ENCODE data around the gene PDE10A.

The PDE10A gene

GRCh38 chr6:165705941-165706340 lies 42.9 kb upstream of the PDE10A start:
- TF ChIP-seq ZNF8 (CRISPR knock-in tag; IDR thresholded peaks at IDR 0.05): no peak
- TF ChIP-seq CREB5 (CRISPR knock-in tag; IDR thresholded peaks at IDR 0.05; ENCODE audit: low read depth): no peak
- no peak for TF ChIP-seq PPARA (CRISPR knock-in tag; IDR thresholded peaks at IDR 0.05; ENCODE audit: borderline replicate concordance)
- TF ChIP-seq, protein P1, sequence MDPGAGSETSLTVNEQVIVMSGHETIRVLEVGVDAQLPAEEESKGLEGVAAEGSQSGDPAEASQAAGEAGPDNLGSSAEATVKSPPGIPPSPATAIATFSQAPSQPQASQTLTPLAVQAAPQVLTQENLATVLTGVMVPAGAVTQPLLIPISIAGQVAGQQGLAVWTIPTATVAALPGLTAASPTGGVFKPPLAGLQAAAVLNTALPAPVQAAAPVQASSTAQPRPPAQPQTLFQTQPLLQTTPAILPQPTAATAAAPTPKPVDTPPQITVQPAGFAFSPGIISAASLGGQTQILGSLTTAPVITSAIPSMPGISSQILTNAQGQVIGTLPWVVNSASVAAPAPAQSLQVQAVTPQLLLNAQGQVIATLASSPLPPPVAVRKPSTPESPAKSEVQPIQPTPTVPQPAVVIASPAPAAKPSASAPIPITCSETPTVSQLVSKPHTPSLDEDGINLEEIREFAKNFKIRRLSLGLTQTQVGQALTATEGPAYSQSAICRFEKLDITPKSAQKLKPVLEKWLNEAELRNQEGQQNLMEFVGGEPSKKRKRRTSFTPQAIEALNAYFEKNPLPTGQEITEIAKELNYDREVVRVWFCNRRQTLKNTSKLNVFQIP (CRISPR knock-in tag; IDR thresholded peaks at IDR 0.05; ENCODE audit: borderline replicate concordance, low read depth): no peak
- no peak for TF ChIP-seq CSDC2 (CRISPR knock-in tag; IDR thresholded peaks at IDR 0.05)
- no peak for TF ChIP-seq ZFP30 (CRISPR knock-in tag; IDR thresholded peaks at IDR 0.05)
- no peak for TF ChIP-seq GLIS3 (CRISPR knock-in tag; IDR thresholded peaks at IDR 0.05)
- no peak for TF ChIP-seq RARB (CRISPR knock-in tag; IDR thresholded peaks at IDR 0.05)
- no peak for TF ChIP-seq OSR1 (CRISPR knock-in tag; IDR thresholded peaks at IDR 0.05)
- no peak for TF ChIP-seq SNAI2 (CRISPR knock-in tag; IDR thresholded peaks at IDR 0.05)
- no peak for ATAC-seq

DNA sequence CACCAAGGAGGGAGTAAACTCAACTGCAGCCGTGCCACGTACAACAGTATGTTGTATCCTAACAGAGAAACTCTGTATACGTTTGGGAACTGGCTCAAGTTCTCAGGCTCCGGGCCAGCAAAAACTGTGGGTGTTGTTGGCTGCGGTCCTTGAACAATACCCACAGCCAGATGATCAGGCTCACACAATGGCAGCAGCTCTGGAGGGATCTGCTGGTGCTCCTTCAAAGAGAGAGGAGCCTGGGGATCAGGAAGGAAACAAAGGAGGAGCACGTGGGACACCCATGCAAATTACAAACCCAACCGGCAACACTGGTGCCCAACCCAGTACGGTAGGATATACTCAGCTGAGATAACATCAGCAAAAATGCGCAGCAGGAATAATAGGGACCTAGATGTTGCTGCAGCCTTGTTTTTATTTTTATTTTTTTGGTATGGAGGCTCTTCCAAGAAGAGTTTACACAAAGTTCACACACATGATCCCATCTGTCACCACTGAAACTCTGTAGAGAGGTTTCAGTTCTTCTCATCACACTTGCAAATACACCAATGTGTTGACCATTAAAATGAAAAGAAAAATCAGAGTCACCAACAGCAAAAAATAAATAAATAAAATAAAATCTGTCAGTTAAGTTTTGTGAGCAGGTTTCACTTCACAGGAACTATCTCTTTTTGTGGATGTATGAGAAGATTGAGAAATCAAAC lies 41.2 kb upstream of the PDE10A start:
- ATAC-seq: no peak
- TF ChIP-seq ZC3H10 (CRISPR knock-in tag; IDR thresholded peaks at IDR 0.05) (no peak), ZFP30 (CRISPR knock-in tag; IDR thresholded peaks at IDR 0.05) (no peak), TCF4 (CRISPR knock-in tag; IDR thresholded peaks at IDR 0.05; ENCODE audit: borderline replicate concordance) (no peak), ZFP3 (CRISPR knock-in tag; IDR thresholded peaks at IDR 0.05) (no peak), RARB (CRISPR knock-in tag; IDR thresholded peaks at IDR 0.05) (no peak), ARNTL (CRISPR knock-in tag; IDR thresholded peaks at IDR 0.05; ENCODE audit: borderline replicate concordance, low read depth) (no peak), BACH2 (CRISPR knock-in tag; IDR thresholded peaks at IDR 0.05; ENCODE audit: borderline replicate concordance) (no peak), ESRRG (CRISPR knock-in tag; IDR thresholded peaks at IDR 0.05) (no peak)
- TF ChIP-seq, protein P2, sequence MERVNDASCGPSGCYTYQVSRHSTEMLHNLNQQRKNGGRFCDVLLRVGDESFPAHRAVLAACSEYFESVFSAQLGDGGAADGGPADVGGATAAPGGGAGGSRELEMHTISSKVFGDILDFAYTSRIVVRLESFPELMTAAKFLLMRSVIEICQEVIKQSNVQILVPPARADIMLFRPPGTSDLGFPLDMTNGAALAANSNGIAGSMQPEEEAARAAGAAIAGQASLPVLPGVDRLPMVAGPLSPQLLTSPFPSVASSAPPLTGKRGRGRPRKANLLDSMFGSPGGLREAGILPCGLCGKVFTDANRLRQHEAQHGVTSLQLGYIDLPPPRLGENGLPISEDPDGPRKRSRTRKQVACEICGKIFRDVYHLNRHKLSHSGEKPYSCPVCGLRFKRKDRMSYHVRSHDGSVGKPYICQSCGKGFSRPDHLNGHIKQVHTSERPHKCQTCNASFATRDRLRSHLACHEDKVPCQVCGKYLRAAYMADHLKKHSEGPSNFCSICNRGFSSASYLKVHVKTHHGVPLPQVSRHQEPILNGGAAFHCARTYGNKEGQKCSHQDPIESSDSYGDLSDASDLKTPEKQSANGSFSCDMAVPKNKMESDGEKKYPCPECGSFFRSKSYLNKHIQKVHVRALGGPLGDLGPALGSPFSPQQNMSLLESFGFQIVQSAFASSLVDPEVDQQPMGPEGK (CRISPR knock-in tag; IDR thresholded peaks at IDR 0.05; ENCODE audit: borderline replicate concordance): no peak
- TF ChIP-seq, protein P1 (CRISPR knock-in tag; IDR thresholded peaks at IDR 0.05; ENCODE audit: borderline replicate concordance, low read depth): no peak

DNA sequence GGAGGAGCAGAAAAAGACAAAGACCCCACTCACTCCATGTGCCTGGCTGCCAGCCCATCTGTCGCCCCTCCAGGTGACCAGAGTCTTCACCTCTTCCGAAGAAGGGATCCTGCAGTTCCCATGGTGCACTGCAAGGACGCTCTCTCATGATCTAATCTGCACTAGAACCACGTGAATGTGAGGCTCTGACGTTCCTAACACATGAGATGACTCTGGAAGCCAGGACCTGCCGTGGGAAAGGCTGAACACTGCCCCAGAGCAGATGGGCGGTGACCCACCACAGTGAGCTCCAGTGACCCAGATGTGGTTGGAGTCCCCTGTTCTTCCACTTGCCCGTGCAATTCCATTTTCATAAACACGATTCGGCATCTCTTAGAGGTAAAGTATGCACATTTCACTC lies 39.6 kb upstream of the PDE10A start:
- no peak for ATAC-seq
- TF ChIP-seq ZNF70 (CRISPR knock-in tag; IDR thresholded peaks at IDR 0.05): no peak
- no peak for TF ChIP-seq ISL1 (CRISPR knock-in tag; IDR thresholded peaks at IDR 0.05)
- no peak for TF ChIP-seq ZC3H10 (CRISPR knock-in tag; IDR thresholded peaks at IDR 0.05)
- no peak for TF ChIP-seq ZNF8 (CRISPR knock-in tag; IDR thresholded peaks at IDR 0.05)
- TF ChIP-seq GLIS3 (CRISPR knock-in tag; IDR thresholded peaks at IDR 0.05): no peak
- TF ChIP-seq OSR1 (CRISPR knock-in tag; IDR thresholded peaks at IDR 0.05): no peak
- no peak for TF ChIP-seq ARNTL (CRISPR knock-in tag; IDR thresholded peaks at IDR 0.05; ENCODE audit: borderline replicate concordance, low read depth)
- TF ChIP-seq, protein P2 (CRISPR knock-in tag; IDR thresholded peaks at IDR 0.05; ENCODE audit: borderline replicate concordance): no peak
- no peak for TF ChIP-seq RARB (CRISPR knock-in tag; IDR thresholded peaks at IDR 0.05)
- TF ChIP-seq ZFP30 (CRISPR knock-in tag; IDR thresholded peaks at IDR 0.05): no peak
- no peak for TF ChIP-seq ESRRG (CRISPR knock-in tag; IDR thresholded peaks at IDR 0.05)
- no peak for TF ChIP-seq TOX (CRISPR knock-in tag; IDR thresholded peaks at IDR 0.05; ENCODE audit: borderline replicate concordance)

Data from SK-N-SH treated with all-trans-retinoic acid at 6 μM for 48 hours (cell line).